Measurements from ENCODE around the gene PLCB1. TPM values are rescaled to one million over a fixed set of nuclear protein-coding genes. Genes with fewer than 3 reads are reported as not detected.
A peak's percentile ranks its signal among the peaks of the same experiment; 100 is the strongest.
"Not testable (repeated sequence)": the region's sequence is repeated elsewhere in the genome, so short reads cannot be mapped to it uniquely, and the experiment has no call there.

The PLCB1 gene
- total RNA-seq, 1 experiment from 2014 or later = not detected

DNA sequence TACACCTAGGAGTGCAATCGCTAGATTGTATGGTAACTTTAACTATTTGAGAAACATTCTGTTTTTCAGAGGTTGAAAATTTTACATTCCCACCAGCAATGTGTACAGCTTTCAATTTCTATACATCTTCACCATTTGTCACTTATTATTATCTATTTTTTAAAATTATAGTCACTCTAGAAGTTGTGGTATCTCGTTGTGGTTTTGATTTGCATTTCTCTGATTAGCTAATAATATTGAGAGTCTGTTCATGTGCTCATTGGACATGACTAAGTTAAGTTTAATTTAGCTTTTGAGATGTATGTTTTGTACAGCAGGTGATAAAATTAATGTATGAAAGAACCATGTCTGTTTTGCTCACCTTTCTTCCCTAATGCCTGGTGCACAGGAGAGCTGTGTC lies 34.8 kb upstream of the PLCB1 start:
- ChIA-PET POLR2A (ENCODE audit: unreplicated experiment) (no interaction called here), CTCF (no interaction called here)
- no peaks in the 10 kb centered on the region for H3F3A ChIP-seq (ENCODE audit: insufficient read depth, low read depth)
- BruUV-seq (replicated peaks) = no TSS peak
- H3K4me1 ChIP-seq (replicated peaks; ENCODE audit: insufficient read depth) = peaks cover 20% of the 10 kb centered on the region; the same call in 1 of the 2 replicates
- no peak overlapping the region for H3K4me2 ChIP-seq
- no peaks in the 10 kb centered on the region for H3K27me3 ChIP-seq (ENCODE audit: insufficient read depth, low read depth)
- H3K9me2 ChIP-seq (ENCODE audit: insufficient read depth) = no peaks in the 10 kb centered on the region
- DNase-seq = no peak
- intact Hi-C loops (cut with micrococcal nuclease; ENCODE audit: unreplicated experiment) = no loop called here
- TF ChIP-seq, protein P1, sequence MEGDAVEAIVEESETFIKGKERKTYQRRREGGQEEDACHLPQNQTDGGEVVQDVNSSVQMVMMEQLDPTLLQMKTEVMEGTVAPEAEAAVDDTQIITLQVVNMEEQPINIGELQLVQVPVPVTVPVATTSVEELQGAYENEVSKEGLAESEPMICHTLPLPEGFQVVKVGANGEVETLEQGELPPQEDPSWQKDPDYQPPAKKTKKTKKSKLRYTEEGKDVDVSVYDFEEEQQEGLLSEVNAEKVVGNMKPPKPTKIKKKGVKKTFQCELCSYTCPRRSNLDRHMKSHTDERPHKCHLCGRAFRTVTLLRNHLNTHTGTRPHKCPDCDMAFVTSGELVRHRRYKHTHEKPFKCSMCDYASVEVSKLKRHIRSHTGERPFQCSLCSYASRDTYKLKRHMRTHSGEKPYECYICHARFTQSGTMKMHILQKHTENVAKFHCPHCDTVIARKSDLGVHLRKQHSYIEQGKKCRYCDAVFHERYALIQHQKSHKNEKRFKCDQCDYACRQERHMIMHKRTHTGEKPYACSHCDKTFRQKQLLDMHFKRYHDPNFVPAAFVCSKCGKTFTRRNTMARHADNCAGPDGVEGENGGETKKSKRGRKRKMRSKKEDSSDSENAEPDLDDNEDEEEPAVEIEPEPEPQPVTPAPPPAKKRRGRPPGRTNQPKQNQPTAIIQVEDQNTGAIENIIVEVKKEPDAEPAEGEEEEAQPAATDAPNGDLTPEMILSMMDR (conservative IDR thresholded peaks at IDR 0.05) = no peak
- TF ChIP-seq EZH2 (IDR thresholded peaks at IDR 0.05; ENCODE audit: low read depth) = no peak
- H3K4me3 ChIP-seq = no peak overlapping the region
- H4K20me1 ChIP-seq (ENCODE audit: insufficient read depth) = no peaks in the 10 kb centered on the region
- no peak overlapping the region for H3K27ac ChIP-seq
- no peaks in the 10 kb centered on the region for H3K36me3 ChIP-seq (ENCODE audit: low read depth)
- H3K9me3 ChIP-seq (ENCODE audit: insufficient read depth, low read depth) = peaks cover 3% of the 10 kb centered on the region; the same call in 1 of the 2 replicates
- no peak overlapping the region for H2AFZ ChIP-seq
- H3K79me2 ChIP-seq (ENCODE audit: low read depth) = no peaks in the 10 kb centered on the region

DNA sequence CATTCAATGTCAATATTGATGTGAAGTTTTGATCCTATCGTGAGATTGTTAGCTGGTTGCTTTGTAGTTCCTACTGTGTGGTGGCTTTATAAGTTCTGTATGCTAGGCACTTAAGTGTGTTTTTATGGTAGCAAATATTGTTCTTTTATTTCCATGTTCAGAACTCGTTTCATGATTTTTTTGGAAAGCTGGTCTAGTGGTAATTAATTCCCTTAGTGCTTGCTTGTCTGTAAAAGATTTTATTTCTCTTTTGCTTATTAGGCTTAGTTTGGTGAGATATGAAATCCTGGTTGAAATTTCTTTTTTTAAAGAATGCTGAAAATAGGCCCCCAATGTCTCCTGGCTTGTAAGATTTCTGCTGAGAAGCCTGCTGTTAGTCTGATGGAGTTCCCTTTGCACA lies 27.8 kb upstream of the PLCB1 start:
- Histone ChIP-seq H3K9me2 (ENCODE audit: insufficient read depth) (no peaks in the 10 kb centered on the region), H4K20me1 (ENCODE audit: insufficient read depth) (no peaks in the 10 kb centered on the region), H3K9me3 (ENCODE audit: insufficient read depth, low read depth) (peaks cover 3% of the 10 kb centered on the region; the same call in 1 of the 2 replicates), H3K79me2 (ENCODE audit: low read depth) (no peaks in the 10 kb centered on the region), H3K4me1 (replicated peaks; ENCODE audit: insufficient read depth) (no peaks in the 10 kb centered on the region), H2AFZ (no peak overlapping the region), H3K4me3 (no peak overlapping the region), H3K27ac (no peak overlapping the region), H3K4me2 (no peak overlapping the region), H3K27me3 (ENCODE audit: insufficient read depth, low read depth) (no peaks in the 10 kb centered on the region), H3K36me3 (ENCODE audit: low read depth) (no peaks in the 10 kb centered on the region), H3F3A (ENCODE audit: insufficient read depth, low read depth) (no peaks in the 10 kb centered on the region)
- intact Hi-C loops (cut with micrococcal nuclease; ENCODE audit: unreplicated experiment) = no loop called here
- ChIA-PET POLR2A (ENCODE audit: unreplicated experiment) (no interaction called here), CTCF (no interaction called here)
- BruUV-seq (replicated peaks) = no TSS peak
- TF ChIP-seq, protein P1 (conservative IDR thresholded peaks at IDR 0.05) = no peak
- no peak for TF ChIP-seq EZH2 (IDR thresholded peaks at IDR 0.05; ENCODE audit: low read depth)
- no peak for DNase-seq

DNA sequence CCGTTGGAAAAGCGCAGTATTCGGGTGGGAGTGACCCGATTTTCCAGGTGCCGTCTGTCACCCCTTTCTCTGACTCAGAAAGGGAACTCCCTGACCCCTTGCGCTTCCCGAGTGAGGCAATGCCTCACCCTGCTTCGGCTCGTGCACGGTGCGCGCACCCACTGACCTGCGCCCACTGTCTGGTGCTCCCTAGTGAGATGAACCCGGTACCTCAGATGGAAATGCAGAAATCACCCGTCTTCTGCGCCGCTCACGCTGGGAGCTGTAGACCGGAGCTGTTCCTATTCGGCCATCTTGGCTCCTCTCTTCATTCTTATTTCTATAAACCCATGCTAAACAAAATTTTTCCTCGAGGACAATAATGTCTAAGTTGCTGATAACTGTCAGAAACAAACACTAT lies 17.5 kb upstream of the PLCB1 start:
- CTCF ChIA-PET; H3K9me2 ChIP-seq (ENCODE audit: insufficient read depth); H3K9me3 ChIP-seq (ENCODE audit: insufficient read depth, low read depth); DNase-seq; intact Hi-C loops (cut with micrococcal nuclease; ENCODE audit: unreplicated experiment); H3K27ac ChIP-seq; BruUV-seq (replicated peaks); H3K79me2 ChIP-seq (ENCODE audit: low read depth); H3F3A ChIP-seq (ENCODE audit: insufficient read depth, low read depth); H3K36me3 ChIP-seq (ENCODE audit: low read depth); H3K27me3 ChIP-seq (ENCODE audit: insufficient read depth, low read depth); H3K4me1 ChIP-seq (replicated peaks; ENCODE audit: insufficient read depth); H4K20me1 ChIP-seq (ENCODE audit: insufficient read depth); POLR2A ChIA-PET (ENCODE audit: unreplicated experiment): not testable (repeated sequence)
- peak overlapping the region; percentile 72 for H3K4me2 ChIP-seq
- peak overlapping the region; percentile 48; the same call in 1 of the 2 replicates for H3K4me3 ChIP-seq
- H2AFZ ChIP-seq = peak overlapping the region; percentile 74

DNA sequence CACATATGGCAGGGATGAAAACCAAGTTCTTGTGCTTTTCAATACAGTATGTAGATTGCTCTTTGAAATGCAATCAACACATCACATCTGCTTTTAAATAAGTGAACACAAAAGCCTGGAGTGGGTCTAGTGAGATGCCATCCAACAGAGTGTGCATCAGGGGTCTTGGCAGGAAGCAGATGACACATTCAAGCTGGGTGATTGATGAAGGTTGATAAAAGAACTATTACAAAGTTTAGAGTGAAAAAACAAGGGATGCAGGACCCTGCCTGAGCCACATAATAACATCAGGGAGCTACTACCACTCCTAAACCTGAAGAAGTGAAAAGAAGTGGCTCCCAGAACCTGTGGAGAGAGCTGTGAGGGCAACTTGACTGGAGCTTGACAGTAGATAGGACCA lies 16.6 kb upstream of the PLCB1 start:
- TF ChIP-seq, protein P1 (conservative IDR thresholded peaks at IDR 0.05) = no peak
- no peak for TF ChIP-seq EZH2 (IDR thresholded peaks at IDR 0.05; ENCODE audit: low read depth)
- Histone ChIP-seq H3K4me1 (replicated peaks; ENCODE audit: insufficient read depth) (peaks cover 5% of the 10 kb centered on the region), H3F3A (ENCODE audit: insufficient read depth, low read depth) (no peaks in the 10 kb centered on the region; the same call in 1 of the 2 replicates), H3K36me3 (ENCODE audit: low read depth) (no peaks in the 10 kb centered on the region), H2AFZ (peak overlapping the region; percentile 74), H3K27me3 (ENCODE audit: insufficient read depth, low read depth) (no peaks in the 10 kb centered on the region), H3K79me2 (ENCODE audit: low read depth) (no peaks in the 10 kb centered on the region), H3K27ac (no peak overlapping the region), H3K4me2 (peak overlapping the region; percentile 72), H3K4me3 (peak overlapping the region; percentile 48; the same call in 1 of the 2 replicates), H3K9me2 (ENCODE audit: insufficient read depth) (no peaks in the 10 kb centered on the region), H3K9me3 (ENCODE audit: insufficient read depth, low read depth) (no peaks in the 10 kb centered on the region), H4K20me1 (ENCODE audit: insufficient read depth) (no peaks in the 10 kb centered on the region)
- ChIA-PET CTCF (no interaction called here), POLR2A (ENCODE audit: unreplicated experiment) (no interaction called here)
- no peak for DNase-seq
- intact Hi-C loops (cut with micrococcal nuclease; ENCODE audit: unreplicated experiment) = no loop called here
- no TSS peak for BruUV-seq (replicated peaks)

Measured in PC-9 (cell line).